ENCODE results near the gene IL23R. TPM values are rescaled to one million over a fixed set of nuclear protein-coding genes. Genes with fewer than 3 reads are reported as not detected.

The IL23R gene
- total and polyA plus RNA-seq, 2 donors (not counting 3 experiments of a cell fraction or from before 2014, with no cell fraction given): not detected

GRCh38 chr1:67143966-67144365, 22.3 kb upstream of the IL23R start:
- H3K4me2 ChIP-seq (ENCODE audit: insufficient read depth, low read length): no peak overlapping the region
- no peaks in the 10 kb centered on the region for H3K9me1 ChIP-seq (replicated peaks; ENCODE audit: control insufficient read depth, extremely low read depth, insufficient read depth, low read length)
- no peak overlapping the region for H3K4me3 ChIP-seq (replicated peaks in 1 of 3; ENCODE audit: insufficient read depth in 1 of 3, low read depth in 1 of 3, low read length in 3 of 3)
- H3K36me3 ChIP-seq (ENCODE audit: control insufficient read depth in 2 of 2, extremely low read depth in 1 of 2, insufficient read depth in 2 of 2, low read length in 2 of 2): no peaks in the 10 kb centered on the region
- no peaks in the 10 kb centered on the region for H3K79me2 ChIP-seq (ENCODE audit: control insufficient read depth, insufficient read depth, low read length)
- no peak for TF ChIP-seq POLR2AphosphoS5 (IDR thresholded peaks at IDR 0.05; ENCODE audit: insufficient read depth, low read depth, low read length)
- no peak for TF ChIP-seq JUN (IDR thresholded peaks at IDR 0.05; ENCODE audit: borderline replicate concordance, insufficient read depth, insufficient read length, low read depth)
- BruUV-seq (replicated peaks): no TSS peak
- no peaks in the 10 kb centered on the region for H4K20me1 ChIP-seq (replicated peaks; ENCODE audit: control insufficient read depth, extremely low read depth, insufficient read depth, low read length)
- no peaks in the 10 kb centered on the region for H3K4me1 ChIP-seq (ENCODE audit: control insufficient read depth, extremely low read depth, insufficient read depth, low read length)
- no peak overlapping the region for H2AFZ ChIP-seq (ENCODE audit: low read depth, low read length)
- intact Hi-C loops (cut with micrococcal nuclease): loop anchor here (10.0 kb wide), 1 partner anchor 689 kb away; no protein-coding TSS in a partner anchor
- H3K9ac ChIP-seq (replicated peaks; ENCODE audit: extremely low read depth, insufficient read depth, low read length): no peak overlapping the region
- no peak for DNase-seq (ENCODE audit: low read depth, low spot score)
- CTCF ChIA-PET: interaction anchor here (0.8 to 3.3 kb wide), 11 partner anchors 16 to 379 kb away, joined by 3 to 19 read pairs (median 4); no protein-coding TSS in a partner anchor
- no peak overlapping the region for H3K27ac ChIP-seq (ENCODE audit: insufficient read depth, low read depth, low read length)
- no peaks in the 10 kb centered on the region for H3K9me3 ChIP-seq (replicated peaks; ENCODE audit: control insufficient read depth, insufficient read depth, low read length)
- POLR2A ChIA-PET: no interaction called here
- FAIRE-seq: no peak
- dilution Hi-C loops (cut with MboI; ENCODE audit: extremely low pct_ligation_motif_present, low sequenced_read_pairs): no loop called here
- H3K27me3 ChIP-seq (ENCODE audit: control insufficient read depth in 2 of 2, insufficient read depth in 2 of 2, low read length in 2 of 2): peaks cover 0 to 2% of the 10 kb centered on the region in 2 experiments

DNA sequence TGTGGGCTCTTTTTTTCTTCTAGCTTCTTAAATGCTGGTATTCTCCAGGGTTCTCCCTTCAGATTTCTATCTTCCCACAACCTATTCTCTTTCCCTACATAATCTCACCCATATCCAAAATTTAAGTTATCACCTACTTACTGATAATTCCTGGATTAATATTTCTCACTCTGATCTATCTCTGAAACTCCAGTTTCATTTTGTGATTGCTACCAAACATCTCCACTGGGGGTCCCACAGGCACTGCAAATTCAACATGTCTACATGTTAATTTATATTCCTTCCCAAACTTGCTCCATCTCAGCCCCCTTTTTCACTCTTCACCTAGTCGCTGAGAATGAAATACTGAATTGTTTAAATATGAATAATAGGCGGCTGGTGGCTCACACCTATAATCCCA, 21.6 kb upstream of the IL23R start:
- H2AFZ ChIP-seq (ENCODE audit: low read depth, low read length): no peak overlapping the region
- no peaks in the 10 kb centered on the region for H3K36me3 ChIP-seq (ENCODE audit: control insufficient read depth in 2 of 2, extremely low read depth in 1 of 2, insufficient read depth in 2 of 2, low read length in 2 of 2)
- no peaks in the 10 kb centered on the region for H3K4me1 ChIP-seq (ENCODE audit: control insufficient read depth, extremely low read depth, insufficient read depth, low read length)
- ChIA-PET CTCF (interaction anchor here (0.7 to 3.3 kb wide), 11 partner anchors 17 to 380 kb away, joined by 3 to 19 read pairs (median 4); no protein-coding TSS in a partner anchor), POLR2A (no interaction called here)
- H3K79me2 ChIP-seq (ENCODE audit: control insufficient read depth, insufficient read depth, low read length): no peaks in the 10 kb centered on the region
- DNase-seq (ENCODE audit: low read depth, low spot score): no peak
- no peaks in the 10 kb centered on the region for H4K20me1 ChIP-seq (replicated peaks; ENCODE audit: control insufficient read depth, extremely low read depth, insufficient read depth, low read length)
- TF ChIP-seq EZH2 (IDR thresholded peaks at IDR 0.05; ENCODE audit: borderline replicate concordance, low read depth, low read length, severe bottlenecking): no peak
- TF ChIP-seq FOS (IDR thresholded peaks at IDR 0.05; ENCODE audit: borderline replicate concordance, insufficient read depth, low read length): no peak
- TF ChIP-seq, protein P1, sequence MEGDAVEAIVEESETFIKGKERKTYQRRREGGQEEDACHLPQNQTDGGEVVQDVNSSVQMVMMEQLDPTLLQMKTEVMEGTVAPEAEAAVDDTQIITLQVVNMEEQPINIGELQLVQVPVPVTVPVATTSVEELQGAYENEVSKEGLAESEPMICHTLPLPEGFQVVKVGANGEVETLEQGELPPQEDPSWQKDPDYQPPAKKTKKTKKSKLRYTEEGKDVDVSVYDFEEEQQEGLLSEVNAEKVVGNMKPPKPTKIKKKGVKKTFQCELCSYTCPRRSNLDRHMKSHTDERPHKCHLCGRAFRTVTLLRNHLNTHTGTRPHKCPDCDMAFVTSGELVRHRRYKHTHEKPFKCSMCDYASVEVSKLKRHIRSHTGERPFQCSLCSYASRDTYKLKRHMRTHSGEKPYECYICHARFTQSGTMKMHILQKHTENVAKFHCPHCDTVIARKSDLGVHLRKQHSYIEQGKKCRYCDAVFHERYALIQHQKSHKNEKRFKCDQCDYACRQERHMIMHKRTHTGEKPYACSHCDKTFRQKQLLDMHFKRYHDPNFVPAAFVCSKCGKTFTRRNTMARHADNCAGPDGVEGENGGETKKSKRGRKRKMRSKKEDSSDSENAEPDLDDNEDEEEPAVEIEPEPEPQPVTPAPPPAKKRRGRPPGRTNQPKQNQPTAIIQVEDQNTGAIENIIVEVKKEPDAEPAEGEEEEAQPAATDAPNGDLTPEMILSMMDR (IDR thresholded peaks at IDR 0.05; ENCODE audit: extremely low read depth in 1 of 2, insufficient read depth in 1 of 2, low read depth in 1 of 2, low read length in 2 of 2): peak in 1 of 2 donors; percentile 6
- no peak for TF ChIP-seq GATA2 (IDR thresholded peaks at IDR 0.05; ENCODE audit: insufficient read depth, insufficient read length, low read depth, low read length)
- TF ChIP-seq POLR2AphosphoS5 (IDR thresholded peaks at IDR 0.05; ENCODE audit: insufficient read depth, low read depth, low read length): no peak
- H3K9me3 ChIP-seq (replicated peaks; ENCODE audit: control insufficient read depth, insufficient read depth, low read length): no peaks in the 10 kb centered on the region
- dilution Hi-C loops (cut with MboI; ENCODE audit: extremely low pct_ligation_motif_present, low sequenced_read_pairs): no loop called here
- no peak for FAIRE-seq
- H3K27me3 ChIP-seq (ENCODE audit: control insufficient read depth in 2 of 2, insufficient read depth in 2 of 2, low read length in 2 of 2): peaks cover 0 to 2% of the 10 kb centered on the region in 2 experiments
- BruUV-seq (replicated peaks): no TSS peak
- no peak overlapping the region for H3K4me2 ChIP-seq (ENCODE audit: insufficient read depth, low read length)
- no peak overlapping the region for H3K9ac ChIP-seq (replicated peaks; ENCODE audit: extremely low read depth, insufficient read depth, low read length)
- H3K27ac ChIP-seq (ENCODE audit: insufficient read depth, low read depth, low read length): no peak overlapping the region
- no peaks in the 10 kb centered on the region for H3K9me1 ChIP-seq (replicated peaks; ENCODE audit: control insufficient read depth, extremely low read depth, insufficient read depth, low read length)
- intact Hi-C loops (cut with micrococcal nuclease): loop anchor here (5.0 to 10.0 kb wide), 2 partner anchors 68 to 690 kb away; no protein-coding TSS in a partner anchor
- no peak overlapping the region for H3K4me3 ChIP-seq (replicated peaks in 1 of 3; ENCODE audit: insufficient read depth in 1 of 3, low read depth in 1 of 3, low read length in 3 of 3)
